H9 (cell line): ENCODE measurements around the gene ENOX1. TPM values are rescaled to one million over a fixed set of nuclear protein-coding genes. Genes with fewer than 3 reads are reported as not detected.

Experiments
- DNase-seq: peaks from one replicate; pipeline ENCODE4 v3.0.0-alpha.2; 2017
- H2AFZ ChIP-seq: one replicate; pipeline ENCODE4 v1.6.1; 2013; ENCODE audit warnings: mild to moderate bottlenecking, low read length, control low read depth, moderate library complexity
- H2AK5ac ChIP-seq: 2 replicates; pipeline ENCODE4 v1.6.1; 2013; ENCODE audit warnings: low read length, control low read depth, mixed read lengths; ENCODE audit not compliant: insufficient read length
- H2BK120ac ChIP-seq: one replicate; pipeline ENCODE4 v1.6.1; 2013; ENCODE audit warnings: low read depth, mild to moderate bottlenecking, low read length, control low read depth, inconsistent platforms; ENCODE audit not compliant: poor library complexity, severe bottlenecking
- H2BK12ac ChIP-seq: 2 replicates; pipeline ENCODE4 v1.6.1; 2013; ENCODE audit warnings: low read length, control low read depth, mixed read lengths, low read depth; ENCODE audit not compliant: insufficient read length
- H2BK15ac ChIP-seq: 2 replicates; pipeline ENCODE4 v1.6.1; 2013; ENCODE audit warnings: low read depth, low read length, control low read depth
- H2BK20ac ChIP-seq: one replicate; pipeline ENCODE4 v1.6.1; 2013; ENCODE audit warnings: low read depth, mild to moderate bottlenecking, low read length, control low read depth, inconsistent platforms; ENCODE audit not compliant: poor library complexity, severe bottlenecking
- H2BK5ac ChIP-seq: 2 replicates; pipeline ENCODE4 v1.6.1; 2013; ENCODE audit warnings: low read length, control low read depth, mixed read lengths; ENCODE audit not compliant: insufficient read length
- H3K14ac ChIP-seq: 2 replicates; pipeline ENCODE4 v1.6.1; 2013; ENCODE audit warnings: low read length, control low read depth; ENCODE audit not compliant: insufficient read depth
- H3K18ac ChIP-seq: 2 replicates; pipeline ENCODE4 v1.6.1; 2013; ENCODE audit warnings: low read depth, mild to moderate bottlenecking, mixed read lengths, low read length, control low read depth; ENCODE audit not compliant: insufficient read length
- H3K23ac ChIP-seq: 2 replicates; pipeline ENCODE4 v1.6.1; 2013; ENCODE audit warnings: low read length, control low read depth, mixed read lengths, low read depth; ENCODE audit not compliant: insufficient read length
- H3K23me2 ChIP-seq: 2 replicates; pipeline ENCODE4 v1.6.1; 2013; ENCODE audit warnings: low read depth, mild to moderate bottlenecking, mixed read lengths, low read length, control low read depth; ENCODE audit not compliant: insufficient read length, poor library complexity, severe bottlenecking
- H3K27ac ChIP-seq: 2 replicates; pipeline ENCODE4 v1.5.1; 2013; ENCODE audit warnings: low read length, control low read depth, mixed read lengths, low read depth; ENCODE audit not compliant: insufficient read length
- H3K27me3 ChIP-seq: 2 replicates; pipeline ENCODE4 v1.6.1; 2013; ENCODE audit warnings: low read length, control low read depth, inconsistent platforms; ENCODE audit not compliant: insufficient read depth
- H3K4ac ChIP-seq: 2 replicates; pipeline ENCODE4 v1.6.1; 2013; ENCODE audit warnings: low read depth, mild to moderate bottlenecking, control low read depth, inconsistent platforms, low read length, moderate library complexity
- H3K4me1 ChIP-seq: 2 replicates; pipeline ENCODE4 v1.6.1; 2013; ENCODE audit warnings: low read length, control low read depth, inconsistent platforms; ENCODE audit not compliant: insufficient read depth
- H3K4me2 ChIP-seq: 2 replicates; pipeline ENCODE4 v1.6.1; 2013; ENCODE audit warnings: low read length, control low read depth, mixed read lengths; ENCODE audit not compliant: insufficient read length, insufficient read depth
- H3K56ac ChIP-seq: 2 replicates; pipeline ENCODE4 v1.6.1; 2013; ENCODE audit warnings: low read depth, mild to moderate bottlenecking, mixed read lengths, low read length, control low read depth; ENCODE audit not compliant: insufficient read length
- H3K79me1 ChIP-seq: 2 replicates; pipeline ENCODE4 v1.6.1; 2013; ENCODE audit warnings: low read depth, mild to moderate bottlenecking, moderate library complexity, low read length, control low read depth, inconsistent platforms; ENCODE audit not compliant: insufficient read depth, poor library complexity, severe bottlenecking
- H3K79me2 ChIP-seq: 2 replicates; pipeline ENCODE4 v1.6.1; 2013; ENCODE audit warnings: low read length, control low read depth, inconsistent platforms; ENCODE audit not compliant: insufficient read depth
- H3K9ac ChIP-seq: 2 replicates; pipeline ENCODE4 v1.6.1; 2013; ENCODE audit warnings: low read length, control low read depth, mixed read lengths; ENCODE audit not compliant: insufficient read length; ENCODE audit errors: extremely low read depth
- H3K9me3 ChIP-seq: one replicate; pipeline ENCODE4 v1.6.1; 2013; ENCODE audit warnings: low read depth, low read length, inconsistent platforms; ENCODE audit not compliant: control insufficient read depth
- H3T11ph ChIP-seq: one replicate; pipeline ENCODE4 v1.6.1; 2013; ENCODE audit warnings: mild to moderate bottlenecking, low read length, control low read depth, inconsistent platforms
- H4K20me1 ChIP-seq: one replicate; pipeline ENCODE4 v1.6.1; 2013; ENCODE audit not compliant: control insufficient read depth, insufficient read length, insufficient read depth
- H4K5ac ChIP-seq: 2 replicates; pipeline ENCODE4 v1.6.1; 2013; ENCODE audit warnings: low read depth, mild to moderate bottlenecking, mixed read lengths, low read length, control low read depth; ENCODE audit not compliant: insufficient read length
- H4K8ac ChIP-seq: replicated peaks from 2 replicates; pipeline ENCODE4 v1.6.1; 2013; ENCODE audit warnings: low read length, control low read depth, mixed read lengths, low read depth; ENCODE audit not compliant: insufficient read length
- H4K91ac ChIP-seq: 2 replicates; pipeline ENCODE4 v1.6.1; 2013; ENCODE audit warnings: low read depth, mild to moderate bottlenecking, moderate library complexity, mixed read lengths, low read length, control low read depth; ENCODE audit not compliant: insufficient read length
- H3K27ac Mint-ChIP-seq, 3 experiments: 2 replicates in 2 of 3; 3 replicates in 1 of 3; pipeline ENCODE4 v1.8.0; 2020 to 2021; ENCODE audit warnings: mixed read lengths in 3 of 3, mild to moderate bottlenecking in 1 of 3, moderate library complexity in 1 of 3
- H3K27me3 Mint-ChIP-seq: 2 replicates; pipeline ENCODE4 v1.8.0; 2021; ENCODE audit warnings: low read depth, mild to moderate bottlenecking, moderate library complexity, mixed read lengths
- H3K36me3 Mint-ChIP-seq, 3 experiments: 2 replicates in 2 of 3; 3 replicates in 1 of 3; pipeline ENCODE4 v1.8.0; 2020 to 2021; ENCODE audit warnings: low read depth in 3 of 3, mixed read lengths in 3 of 3; ENCODE audit not compliant: insufficient read depth in 1 of 3
- H3K4me1 Mint-ChIP-seq, 2 experiments: 2 replicates each; pipeline ENCODE4 v1.8.0; 2020; ENCODE audit warnings: mixed read lengths in 2 of 2
- H3K4me3 Mint-ChIP-seq, 2 experiments: 2 replicates in 1 of 2; 3 replicates in 1 of 2; pipeline ENCODE4 v1.8.0; 2020 to 2021; ENCODE audit warnings: mild to moderate bottlenecking in 2 of 2, mixed read lengths in 2 of 2, moderate library complexity in 1 of 2
- H3K9me3 Mint-ChIP-seq, 2 experiments: 2 replicates in 1 of 2; 3 replicates in 1 of 2; pipeline ENCODE4 v1.8.0; 2020; ENCODE audit warnings: mild to moderate bottlenecking in 2 of 2, mixed read lengths in 2 of 2, moderate library complexity in 1 of 2
- WGBS: extraction: QIAGEN DNeasy Blood & Tissue Kit; methylation state at CpG from one replicate; pipeline ENCODE4 v1.1.7; 2013; ENCODE audit warnings: missing lambda C conversion rate, low lambda C conversion rate, mixed read lengths; ENCODE audit not compliant: insufficient read length; ENCODE audit errors: extremely low coverage; 5-methylcytosine and 5-hydroxymethylcytosine counted together
- total RNA-seq: library from RNA; stranded (reverse); gene quantifications from 2 replicates; pipeline ENCODE4 v1.2.1, GENCODE V29; 2021
- TF ChIP-seq, protein P1 (sequence below): fragments of 200-600 bp; sonication (generic); conservative IDR thresholded peaks from 3 replicates; pipeline ENCODE4 v1.8.0; 2021; ENCODE audit warnings: antibody characterized with exemption, mild to moderate bottlenecking

Gene ENOX1
- total RNA-seq, 1 experiment from 2014 or later = 0.24 TPM

DNA sequence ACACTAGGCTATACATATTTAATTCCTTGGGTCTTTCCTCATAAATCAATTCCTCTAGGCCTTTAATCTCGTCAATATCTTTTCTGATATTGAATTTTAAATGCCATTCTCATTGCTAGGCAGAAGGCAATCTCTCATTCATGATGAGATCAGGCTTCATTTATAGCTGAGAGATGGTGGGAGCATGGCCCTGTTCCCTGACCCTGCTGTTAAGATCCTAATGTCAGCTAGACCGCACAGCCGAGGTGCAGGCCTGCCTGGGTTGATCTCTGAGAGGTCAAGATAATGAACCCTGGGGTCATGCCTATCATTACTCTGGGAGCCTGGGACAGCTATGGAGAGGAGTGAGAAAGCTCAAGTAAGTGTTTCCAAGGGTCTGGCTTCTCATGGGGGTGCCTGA lies 509.6 kb downstream of the ENOX1 start:
- H3K79me2 ChIP-seq = no peaks in the 10 kb centered on the region
- no peak overlapping the region for H2BK5ac ChIP-seq
- H2AFZ ChIP-seq = no peak overlapping the region
- no peak overlapping the region for H3K18ac ChIP-seq
- H2BK120ac ChIP-seq = no peak overlapping the region
- no peak overlapping the region for H3T11ph ChIP-seq
- no peak overlapping the region for H4K8ac ChIP-seq
- DNase-seq = no peak
- no peaks in the 10 kb centered on the region for H3K9me3 ChIP-seq
- no peak overlapping the region for H3K27ac ChIP-seq
- no peak overlapping the region for H3K14ac ChIP-seq
- no peak overlapping the region for H3K56ac ChIP-seq
- Mint-ChIP-seq H3K27me3 (no peaks in the 10 kb centered on the region), H3K36me3 (no peaks in the 10 kb centered on the region), H3K9me3 (no peaks in the 10 kb centered on the region), H3K4me3 (no peak overlapping the region), H3K4me1 (peaks cover 7 to 8% of the 10 kb centered on the region in 2 experiments; a peak in 3 of 4 replicates), H3K27ac (peak overlapping the region in 1 of 3 experiments; percentile 30; a peak in 1 of 7 replicates)
- H3K4me1 ChIP-seq = no peaks in the 10 kb centered on the region; the same call in 1 of the 2 replicates
- H3K23ac ChIP-seq = no peak overlapping the region
- no peaks in the 10 kb centered on the region for H3K79me1 ChIP-seq
- no peaks in the 10 kb centered on the region for H3K23me2 ChIP-seq
- H2BK20ac ChIP-seq = no peak overlapping the region
- H2AK5ac ChIP-seq = no peak overlapping the region
- no peaks in the 10 kb centered on the region for H3K27me3 ChIP-seq
- H4K91ac ChIP-seq = no peak overlapping the region
- H2BK12ac ChIP-seq = no peak overlapping the region
- H3K4ac ChIP-seq = no peak overlapping the region
- no peak overlapping the region for H4K5ac ChIP-seq
- WGBS = no CpG with 5 or more reads among the region's 3 CpGs
- TF ChIP-seq, protein P1, sequence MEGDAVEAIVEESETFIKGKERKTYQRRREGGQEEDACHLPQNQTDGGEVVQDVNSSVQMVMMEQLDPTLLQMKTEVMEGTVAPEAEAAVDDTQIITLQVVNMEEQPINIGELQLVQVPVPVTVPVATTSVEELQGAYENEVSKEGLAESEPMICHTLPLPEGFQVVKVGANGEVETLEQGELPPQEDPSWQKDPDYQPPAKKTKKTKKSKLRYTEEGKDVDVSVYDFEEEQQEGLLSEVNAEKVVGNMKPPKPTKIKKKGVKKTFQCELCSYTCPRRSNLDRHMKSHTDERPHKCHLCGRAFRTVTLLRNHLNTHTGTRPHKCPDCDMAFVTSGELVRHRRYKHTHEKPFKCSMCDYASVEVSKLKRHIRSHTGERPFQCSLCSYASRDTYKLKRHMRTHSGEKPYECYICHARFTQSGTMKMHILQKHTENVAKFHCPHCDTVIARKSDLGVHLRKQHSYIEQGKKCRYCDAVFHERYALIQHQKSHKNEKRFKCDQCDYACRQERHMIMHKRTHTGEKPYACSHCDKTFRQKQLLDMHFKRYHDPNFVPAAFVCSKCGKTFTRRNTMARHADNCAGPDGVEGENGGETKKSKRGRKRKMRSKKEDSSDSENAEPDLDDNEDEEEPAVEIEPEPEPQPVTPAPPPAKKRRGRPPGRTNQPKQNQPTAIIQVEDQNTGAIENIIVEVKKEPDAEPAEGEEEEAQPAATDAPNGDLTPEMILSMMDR = no peak
- no peak overlapping the region for H2BK15ac ChIP-seq
- H3K4me2 ChIP-seq = no peak overlapping the region
- H3K9ac ChIP-seq = no peak overlapping the region
- peaks cover 3% of the 10 kb centered on the region for H4K20me1 ChIP-seq
